ENCODE measurements around the gene BTBD10.
A peak's percentile ranks its signal among the peaks of the same experiment; 100 is the strongest.

Gene BTBD10

DNA sequence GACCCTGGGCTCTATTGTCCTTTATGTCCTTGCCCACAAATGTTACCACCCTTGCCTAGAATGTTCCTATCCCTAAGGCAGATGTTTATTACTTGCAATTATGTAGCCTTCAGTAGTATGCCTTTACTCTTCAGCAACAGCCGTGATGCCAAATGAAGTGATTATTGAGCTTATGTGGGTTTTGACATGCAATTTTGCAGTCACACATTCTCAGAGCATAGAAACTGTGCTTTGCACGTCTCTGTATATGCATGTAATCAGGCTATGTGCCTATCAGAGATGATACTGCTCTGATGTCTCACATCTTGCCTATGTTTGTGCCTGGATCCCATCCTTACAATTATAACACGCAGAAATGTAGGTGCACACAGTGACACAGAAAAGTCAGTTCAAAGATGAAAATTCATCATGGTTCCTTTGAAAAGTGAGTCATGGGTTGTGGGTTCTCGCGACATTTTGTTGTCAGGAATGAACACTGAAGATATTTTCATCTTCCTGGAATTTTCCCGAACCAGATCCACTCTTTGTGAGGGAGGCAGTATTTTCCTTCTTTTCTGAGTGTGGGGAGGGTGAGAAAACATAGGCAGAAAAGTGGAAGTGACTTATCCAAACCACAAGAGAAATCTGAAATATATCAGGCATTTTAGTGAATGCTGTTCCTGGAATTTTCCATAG is 104.3 kb downstream of the BTBD10 start:
- no peak overlapping the region for H3K4me3 Mint-ChIP-seq
- H3K4me1 Mint-ChIP-seq = no peaks in the 10 kb centered on the region
- peaks cover 4% of the 10 kb centered on the region for H3K27me3 Mint-ChIP-seq (ENCODE audit: low read depth)

DNA sequence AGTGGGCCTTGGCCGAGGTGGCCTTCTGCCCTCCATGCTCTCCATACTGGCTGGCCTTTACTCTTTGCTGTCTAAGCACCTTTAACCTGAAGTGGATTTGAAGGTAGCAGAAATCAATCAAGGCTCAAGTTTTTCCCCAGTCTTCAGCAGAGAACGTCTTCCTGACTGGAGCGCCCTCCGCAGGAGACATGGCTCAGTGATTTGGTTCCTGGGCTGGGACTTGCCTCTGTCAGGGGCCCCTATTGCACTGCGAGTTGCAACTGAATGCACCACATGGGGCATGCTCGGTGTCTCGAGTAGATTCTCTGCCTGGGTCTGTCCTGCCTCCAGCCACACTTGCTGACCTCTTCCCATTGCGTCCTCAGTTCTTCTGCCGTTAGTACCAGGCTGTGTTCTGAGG is 105.8 kb downstream of the BTBD10 start:
- Mint-ChIP-seq H3K27me3 (ENCODE audit: low read depth) (peaks cover 4% of the 10 kb centered on the region), H3K36me3 (ENCODE audit: low read depth) (no peaks in the 10 kb centered on the region), H3K9me3 (no peaks in the 10 kb centered on the region), H3K27ac (no peak overlapping the region), H3K4me1 (no peaks in the 10 kb centered on the region), H3K4me3 (no peak overlapping the region)
- TF ChIP-seq, protein P1, sequence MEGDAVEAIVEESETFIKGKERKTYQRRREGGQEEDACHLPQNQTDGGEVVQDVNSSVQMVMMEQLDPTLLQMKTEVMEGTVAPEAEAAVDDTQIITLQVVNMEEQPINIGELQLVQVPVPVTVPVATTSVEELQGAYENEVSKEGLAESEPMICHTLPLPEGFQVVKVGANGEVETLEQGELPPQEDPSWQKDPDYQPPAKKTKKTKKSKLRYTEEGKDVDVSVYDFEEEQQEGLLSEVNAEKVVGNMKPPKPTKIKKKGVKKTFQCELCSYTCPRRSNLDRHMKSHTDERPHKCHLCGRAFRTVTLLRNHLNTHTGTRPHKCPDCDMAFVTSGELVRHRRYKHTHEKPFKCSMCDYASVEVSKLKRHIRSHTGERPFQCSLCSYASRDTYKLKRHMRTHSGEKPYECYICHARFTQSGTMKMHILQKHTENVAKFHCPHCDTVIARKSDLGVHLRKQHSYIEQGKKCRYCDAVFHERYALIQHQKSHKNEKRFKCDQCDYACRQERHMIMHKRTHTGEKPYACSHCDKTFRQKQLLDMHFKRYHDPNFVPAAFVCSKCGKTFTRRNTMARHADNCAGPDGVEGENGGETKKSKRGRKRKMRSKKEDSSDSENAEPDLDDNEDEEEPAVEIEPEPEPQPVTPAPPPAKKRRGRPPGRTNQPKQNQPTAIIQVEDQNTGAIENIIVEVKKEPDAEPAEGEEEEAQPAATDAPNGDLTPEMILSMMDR (IDR thresholded peaks at IDR 0.05; ENCODE audit: unreplicated experiment in 3 of 3) = no peak

More for the DNA sequence above, 104.3 kb downstream of the BTBD10 start:
- no peaks in the 10 kb centered on the region for H3K9me3 Mint-ChIP-seq
- TF ChIP-seq, protein P1 (IDR thresholded peaks at IDR 0.05; ENCODE audit: unreplicated experiment in 3 of 3) = no peak
- no peak overlapping the region for H3K27ac Mint-ChIP-seq
- H3K36me3 Mint-ChIP-seq (ENCODE audit: low read depth) = no peaks in the 10 kb centered on the region

DNA sequence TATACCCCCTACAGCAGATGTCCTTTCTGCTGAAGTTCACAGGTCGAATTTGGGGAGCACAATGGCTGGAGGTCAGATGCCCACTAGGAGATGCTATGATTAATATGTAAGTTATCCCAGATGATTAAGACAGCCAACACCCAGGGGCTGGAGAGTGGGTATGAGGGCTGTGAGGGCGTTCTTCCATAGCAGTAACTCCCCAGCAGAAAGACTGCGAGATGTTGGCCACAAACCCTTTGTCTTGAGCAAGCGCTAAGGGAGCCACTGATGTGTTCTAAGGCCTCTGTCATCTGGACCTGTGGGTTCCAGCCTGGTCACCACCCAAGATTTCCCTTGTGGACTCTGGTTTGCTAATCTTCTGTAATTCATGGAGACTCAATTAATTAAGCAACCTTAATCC is 107.8 kb downstream of the BTBD10 start:
- Mint-ChIP-seq H3K27ac (no peak overlapping the region), H3K9me3 (no peaks in the 10 kb centered on the region), H3K4me3 (no peak overlapping the region), H3K36me3 (ENCODE audit: low read depth) (no peaks in the 10 kb centered on the region), H3K27me3 (ENCODE audit: low read depth) (peaks cover 4% of the 10 kb centered on the region), H3K4me1 (no peaks in the 10 kb centered on the region)
- TF ChIP-seq, protein P1 (IDR thresholded peaks at IDR 0.05; ENCODE audit: unreplicated experiment in 3 of 3) = no peak

DNA sequence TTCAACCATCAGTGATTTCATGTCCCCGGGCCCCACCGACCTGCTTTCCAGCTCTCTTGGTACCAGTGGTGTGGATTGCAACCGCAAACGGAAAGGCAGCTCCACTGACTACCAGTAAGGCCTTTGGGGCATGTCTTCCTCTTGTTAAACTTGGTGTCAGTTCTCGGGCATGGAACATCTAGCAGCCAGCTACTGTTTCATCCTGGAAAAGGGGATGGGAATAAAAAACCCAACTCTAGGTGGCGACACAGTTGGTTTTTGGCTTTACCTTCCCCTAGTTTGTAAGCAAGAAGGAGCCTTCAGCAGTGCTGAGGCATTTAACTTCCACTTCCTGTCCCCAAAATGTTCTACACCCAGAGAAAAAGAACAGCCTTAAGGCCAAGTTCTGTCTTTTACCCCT is 108.7 kb downstream of the BTBD10 start:
- no peak overlapping the region for H3K27ac Mint-ChIP-seq
- TF ChIP-seq, protein P1 (IDR thresholded peaks at IDR 0.05; ENCODE audit: unreplicated experiment in 3 of 3) = peak in 1 of 3 experiments; percentile 6
- no peak overlapping the region for H3K4me3 Mint-ChIP-seq
- H3K27me3 Mint-ChIP-seq (ENCODE audit: low read depth) = peaks cover 4% of the 10 kb centered on the region
- H3K4me1 Mint-ChIP-seq = no peaks in the 10 kb centered on the region
- no peaks in the 10 kb centered on the region for H3K9me3 Mint-ChIP-seq
- no peaks in the 10 kb centered on the region for H3K36me3 Mint-ChIP-seq (ENCODE audit: low read depth)

DNA sequence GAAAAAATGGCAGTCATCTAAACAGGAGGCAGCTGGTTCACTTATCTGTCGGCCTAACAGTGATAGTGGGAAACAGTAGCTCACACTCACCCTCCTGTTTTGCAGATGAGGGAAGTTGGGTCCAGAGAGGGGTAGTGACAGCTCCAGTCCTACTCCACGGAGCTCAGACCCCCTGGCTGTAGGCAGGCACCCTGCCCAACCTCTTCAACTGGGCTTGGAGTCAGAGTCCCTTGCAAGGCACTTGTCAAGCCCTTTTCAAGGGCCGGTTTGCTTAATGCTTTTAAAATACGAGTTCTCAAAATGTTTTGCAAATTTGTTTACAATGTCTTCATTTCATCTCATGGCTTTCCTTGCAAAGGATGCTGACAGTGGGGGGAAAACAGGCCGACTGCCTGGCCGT is 110.3 kb downstream of the BTBD10 start:
- Mint-ChIP-seq H3K27ac (no peak overlapping the region), H3K27me3 (ENCODE audit: low read depth) (peaks cover 6% of the 10 kb centered on the region), H3K9me3 (no peaks in the 10 kb centered on the region), H3K4me1 (no peaks in the 10 kb centered on the region), H3K4me3 (no peak overlapping the region), H3K36me3 (ENCODE audit: low read depth) (no peaks in the 10 kb centered on the region)
- TF ChIP-seq, protein P1 (IDR thresholded peaks at IDR 0.05; ENCODE audit: unreplicated experiment in 3 of 3) = no peak

DNA sequence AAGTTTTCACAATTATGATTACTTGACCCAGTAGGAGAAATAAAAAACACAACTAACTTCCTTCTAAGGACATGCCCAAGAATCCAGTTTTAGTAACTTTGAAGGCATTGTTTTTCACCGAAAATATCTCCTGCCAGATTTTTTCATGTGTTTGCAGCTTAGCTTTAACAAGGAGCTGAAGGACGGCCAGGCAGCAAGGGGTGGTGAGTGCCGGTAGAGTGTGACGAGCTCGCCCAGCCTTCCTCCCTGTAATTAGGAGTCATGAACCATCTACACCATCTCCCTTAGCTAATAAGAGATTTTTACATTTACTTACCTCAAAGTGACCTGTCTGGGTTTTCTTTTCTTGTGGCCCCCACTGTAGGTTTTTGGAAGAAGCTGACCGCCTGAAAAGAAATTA is 113.4 kb downstream of the BTBD10 start:
- Mint-ChIP-seq H3K27me3 (ENCODE audit: low read depth) (peaks cover 9% of the 10 kb centered on the region), H3K9me3 (no peaks in the 10 kb centered on the region), H3K27ac (no peak overlapping the region), H3K36me3 (ENCODE audit: low read depth) (no peaks in the 10 kb centered on the region), H3K4me3 (no peak overlapping the region), H3K4me1 (no peaks in the 10 kb centered on the region)
- TF ChIP-seq, protein P1 (IDR thresholded peaks at IDR 0.05; ENCODE audit: unreplicated experiment in 3 of 3) = no peak
